Skin epidermis (tissue), 12 donors: ENCODE measurements around the gene DIAPH3.
"Not testable (repeated sequence)": the region's sequence is repeated elsewhere in the genome, so short reads cannot be mapped to it uniquely, and the experiment has no call there.

ENCODE experiments used
- H3K27ac ChIP-seq, 21 experiments: fragments of 200-600 bp; sonication (generic) in 11 of 21; one replicate each; pipeline ENCODE4 v1.5.0; 2020; ENCODE audit warnings: mild to moderate bottlenecking in 3 of 21, inconsistent platforms in 2 of 21, moderate library complexity in 2 of 21
- H3K4me3 ChIP-seq, 7 experiments: fragments of 200-600 bp; sonication (generic) in 2 of 7; one replicate each; pipeline ENCODE4 v1.5.0; 2020; ENCODE audit warnings: inconsistent platforms in 2 of 7, mild to moderate bottlenecking in 2 of 7, moderate library complexity in 1 of 7

Gene DIAPH3, protein sequence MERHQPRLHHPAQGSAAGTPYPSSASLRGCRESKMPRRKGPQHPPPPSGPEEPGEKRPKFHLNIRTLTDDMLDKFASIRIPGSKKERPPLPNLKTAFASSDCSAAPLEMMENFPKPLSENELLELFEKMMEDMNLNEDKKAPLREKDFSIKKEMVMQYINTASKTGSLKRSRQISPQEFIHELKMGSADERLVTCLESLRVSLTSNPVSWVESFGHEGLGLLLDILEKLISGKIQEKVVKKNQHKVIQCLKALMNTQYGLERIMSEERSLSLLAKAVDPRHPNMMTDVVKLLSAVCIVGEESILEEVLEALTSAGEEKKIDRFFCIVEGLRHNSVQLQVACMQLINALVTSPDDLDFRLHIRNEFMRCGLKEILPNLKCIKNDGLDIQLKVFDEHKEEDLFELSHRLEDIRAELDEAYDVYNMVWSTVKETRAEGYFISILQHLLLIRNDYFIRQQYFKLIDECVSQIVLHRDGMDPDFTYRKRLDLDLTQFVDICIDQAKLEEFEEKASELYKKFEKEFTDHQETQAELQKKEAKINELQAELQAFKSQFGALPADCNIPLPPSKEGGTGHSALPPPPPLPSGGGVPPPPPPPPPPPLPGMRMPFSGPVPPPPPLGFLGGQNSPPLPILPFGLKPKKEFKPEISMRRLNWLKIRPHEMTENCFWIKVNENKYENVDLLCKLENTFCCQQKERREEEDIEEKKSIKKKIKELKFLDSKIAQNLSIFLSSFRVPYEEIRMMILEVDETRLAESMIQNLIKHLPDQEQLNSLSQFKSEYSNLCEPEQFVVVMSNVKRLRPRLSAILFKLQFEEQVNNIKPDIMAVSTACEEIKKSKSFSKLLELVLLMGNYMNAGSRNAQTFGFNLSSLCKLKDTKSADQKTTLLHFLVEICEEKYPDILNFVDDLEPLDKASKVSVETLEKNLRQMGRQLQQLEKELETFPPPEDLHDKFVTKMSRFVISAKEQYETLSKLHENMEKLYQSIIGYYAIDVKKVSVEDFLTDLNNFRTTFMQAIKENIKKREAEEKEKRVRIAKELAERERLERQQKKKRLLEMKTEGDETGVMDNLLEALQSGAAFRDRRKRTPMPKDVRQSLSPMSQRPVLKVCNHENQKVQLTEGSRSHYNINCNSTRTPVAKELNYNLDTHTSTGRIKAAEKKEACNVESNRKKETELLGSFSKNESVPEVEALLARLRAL

DNA sequence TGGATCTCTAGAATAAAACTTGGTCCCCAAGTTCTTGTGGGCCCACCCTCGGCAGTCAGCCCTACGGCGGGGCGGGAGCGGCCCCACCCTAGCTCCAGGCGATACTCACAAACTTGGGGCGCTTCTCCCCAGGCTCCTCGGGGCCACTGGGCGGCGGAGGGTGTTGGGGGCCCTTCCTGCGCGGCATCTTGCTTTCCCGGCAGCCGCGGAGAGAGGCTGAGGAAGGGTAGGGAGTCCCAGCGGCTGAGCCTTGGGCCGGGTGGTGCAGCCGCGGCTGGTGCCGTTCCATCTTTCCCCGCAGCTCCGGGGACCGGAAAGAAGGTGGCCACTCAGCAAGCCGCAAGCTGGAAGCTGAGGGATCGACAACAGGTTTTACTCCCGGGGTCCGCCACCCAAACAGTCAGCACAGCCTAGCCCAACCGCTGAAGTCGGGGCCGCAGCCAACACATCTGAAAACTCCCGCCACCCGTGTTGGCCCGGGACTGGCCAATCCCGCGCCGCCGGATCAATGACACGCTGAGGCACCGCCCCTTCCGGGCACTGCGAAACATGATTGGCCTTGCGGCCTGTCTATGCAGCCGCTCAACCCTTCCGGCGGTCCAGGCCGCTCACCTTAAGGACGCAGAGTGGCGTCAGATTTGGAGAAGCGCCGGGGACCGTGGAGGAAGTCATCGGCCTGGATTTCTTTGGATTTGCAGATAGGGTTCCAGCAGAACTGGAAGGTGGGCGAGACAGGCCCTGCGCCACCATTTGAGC is at the start of gene DIAPH3:
TSS of gene DIAPH3 (minus strand) at position 451 of the 756 bp plus-strand sequence. CDS start at position 289, 162 bp downstream.
- Histone ChIP-seq H3K4me3 (peak within 1 kb of the TSS; percentile 57 to 76 (median 69)), H3K27ac (peak within 1 kb of the TSS; percentile 62 to 95 (median 88))

DNA sequence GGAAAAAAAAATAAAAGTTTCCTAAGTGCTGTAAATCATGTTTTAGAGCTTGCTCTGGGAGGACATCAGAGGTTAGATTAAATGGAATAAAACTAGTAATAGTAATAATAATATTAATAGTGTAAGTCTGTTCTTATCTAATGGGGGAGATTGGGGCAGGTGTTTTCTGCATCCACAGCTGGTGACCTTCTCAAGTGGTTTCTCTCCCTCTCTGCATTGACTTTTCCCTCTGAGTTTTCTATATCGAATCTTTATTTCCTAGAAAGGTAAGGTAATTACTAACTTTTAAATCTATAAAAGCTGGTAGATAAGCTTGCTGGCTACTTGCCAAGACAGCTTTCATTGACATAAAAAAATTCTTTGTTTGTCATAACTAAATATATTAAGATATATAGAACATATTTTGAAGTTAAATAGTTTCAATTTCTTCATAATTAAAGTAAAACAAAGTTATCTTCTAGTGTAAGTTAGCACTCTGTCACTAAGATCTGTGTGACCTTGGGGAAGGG is 49.6 kb upstream of the DIAPH3 start:
- H3K27ac ChIP-seq: no peak overlapping the region
- no peak overlapping the region for H3K4me3 ChIP-seq

DNA sequence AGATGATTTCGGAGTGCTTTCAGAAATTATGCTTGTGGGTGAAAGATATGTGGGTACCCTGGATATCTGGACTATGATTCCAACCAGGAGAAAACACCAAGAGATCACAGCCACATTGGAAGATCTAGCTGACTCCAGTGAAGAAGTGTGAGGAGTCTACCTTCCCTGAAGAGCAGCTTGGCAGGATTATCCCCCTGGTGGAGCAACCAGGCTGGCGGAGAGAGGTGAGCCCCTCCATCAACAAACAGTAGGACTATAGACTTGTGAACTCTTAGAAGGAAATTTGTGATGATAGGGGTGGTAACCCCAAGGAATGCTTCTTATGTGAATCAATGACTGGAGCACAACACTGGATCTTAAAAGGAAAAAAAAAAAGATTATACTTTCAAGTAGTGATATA is 47.8 kb upstream of the DIAPH3 start:
- Histone ChIP-seq H3K27ac (no peak overlapping the region), H3K4me3 (no peak overlapping the region)

DNA sequence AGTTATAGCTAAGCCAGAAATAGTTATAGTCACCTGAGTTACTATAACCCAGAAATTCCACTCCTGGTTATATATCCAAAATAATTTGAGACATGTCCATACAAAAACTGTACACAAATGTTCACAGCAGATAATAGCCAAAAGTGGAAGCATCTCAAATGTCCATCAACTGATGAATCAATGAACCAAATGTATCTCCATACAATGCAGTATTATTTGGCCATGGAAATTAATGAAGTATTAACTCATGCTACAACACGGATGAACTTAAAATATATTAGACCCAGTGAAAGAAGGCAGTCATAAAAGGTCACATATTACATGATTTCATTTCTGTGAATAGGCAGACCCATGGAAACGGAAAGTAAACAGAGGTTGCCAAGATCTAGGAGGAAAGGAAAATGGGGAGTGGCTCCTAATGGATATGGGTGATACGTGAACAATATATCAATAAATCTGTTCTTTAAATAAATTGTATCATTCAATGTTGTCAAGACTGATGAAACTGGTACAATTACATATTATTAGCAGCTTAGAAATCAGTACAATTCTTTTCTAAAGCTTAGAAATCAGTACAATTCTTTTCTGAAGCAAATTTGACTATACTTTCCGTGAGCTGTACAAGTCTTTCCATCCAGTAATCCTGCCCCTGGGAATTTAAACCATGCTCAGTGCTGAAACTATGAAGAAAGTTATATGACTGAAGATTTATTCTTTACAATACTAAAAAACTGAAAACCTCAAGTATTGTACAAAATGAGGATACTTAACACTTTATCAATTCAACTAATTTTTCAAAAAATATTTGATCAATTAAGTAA is 47.0 kb upstream of the DIAPH3 start:
- H3K4me3 ChIP-seq: no peak overlapping the region
- no peak overlapping the region for H3K27ac ChIP-seq

DNA sequence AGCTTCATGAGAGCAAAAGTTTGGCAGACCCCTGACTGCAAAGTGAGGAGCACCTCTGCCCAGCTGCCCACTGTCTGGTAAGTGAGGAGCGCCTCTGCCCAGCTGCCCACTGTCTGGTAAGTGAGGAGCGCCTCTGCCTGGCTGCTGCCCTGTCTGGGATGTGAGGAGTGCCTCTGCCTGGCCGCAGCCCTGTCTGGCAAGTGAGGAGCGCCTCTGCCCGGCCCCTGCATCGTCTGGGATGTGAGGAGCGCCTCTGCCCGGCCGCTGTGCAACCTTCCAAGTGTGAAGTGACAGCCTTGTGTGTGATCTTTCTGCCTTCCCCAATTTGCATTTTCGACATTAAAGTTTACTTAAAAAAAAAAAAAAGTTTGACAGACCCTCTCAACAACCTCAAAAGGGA is 41.8 kb upstream of the DIAPH3 start:
- not testable (repeated sequence) for H3K4me3 ChIP-seq, H3K27ac ChIP-seq

DNA sequence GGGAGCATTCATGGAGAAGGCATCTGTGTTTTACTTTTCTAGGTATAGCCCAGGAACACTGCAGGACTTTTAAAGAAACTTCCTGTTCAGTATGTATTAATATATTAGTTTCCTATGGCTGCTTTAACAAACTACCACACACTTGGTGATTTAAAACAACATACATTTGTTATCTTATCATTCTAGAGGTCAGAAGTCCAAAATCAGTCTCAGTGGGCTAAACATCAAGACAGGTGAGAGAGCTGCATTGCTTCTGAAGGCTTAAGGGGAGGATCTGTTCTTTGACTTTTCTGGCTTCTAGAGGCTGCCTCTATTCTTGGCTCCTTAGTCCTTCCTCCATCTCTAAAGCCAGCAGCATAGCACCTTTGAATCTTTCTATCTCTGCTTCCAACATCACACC is 37.6 kb upstream of the DIAPH3 start:
- Histone ChIP-seq H3K27ac (no peak overlapping the region), H3K4me3 (no peak overlapping the region)

DNA sequence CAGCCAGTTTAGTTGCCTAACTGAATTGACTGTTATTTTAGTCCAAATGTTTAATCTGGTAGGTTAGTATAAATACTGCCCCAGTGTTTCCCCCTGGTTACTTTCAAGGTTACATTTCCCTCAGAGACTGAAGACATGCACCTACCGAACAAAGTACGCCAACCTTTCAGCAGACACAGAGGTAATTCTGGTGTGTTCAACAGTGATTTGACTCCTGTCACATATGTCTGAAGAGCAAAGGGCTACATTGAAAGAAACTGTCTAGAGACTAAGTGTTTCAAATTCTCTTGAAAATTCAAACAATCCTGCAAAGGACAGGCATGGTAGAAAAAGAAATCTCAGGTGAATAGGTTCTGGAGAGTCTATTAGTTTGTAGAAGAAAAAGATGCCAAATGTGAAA is 32.2 kb upstream of the DIAPH3 start:
- H3K4me3 ChIP-seq, H3K27ac ChIP-seq: not testable (repeated sequence)

DNA sequence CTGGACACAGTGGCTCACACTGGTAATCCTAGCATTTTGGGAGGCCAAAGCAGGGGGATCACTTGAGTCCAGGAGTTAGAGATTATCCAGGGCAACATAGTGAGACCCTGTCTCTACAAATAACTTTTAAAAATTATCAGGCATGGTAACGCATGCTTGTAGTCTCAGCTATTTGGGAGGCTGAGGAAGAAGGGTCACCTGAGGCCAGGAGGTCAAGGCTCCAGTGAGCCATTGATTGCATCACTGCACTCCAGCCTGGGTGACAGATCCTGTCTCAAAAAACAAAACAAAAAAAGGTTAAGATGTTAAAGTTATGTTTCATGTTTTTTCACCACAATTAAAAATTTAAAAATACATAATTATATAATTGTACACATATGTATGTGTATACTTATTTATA is 19.2 kb upstream of the DIAPH3 start:
- H3K27ac ChIP-seq: no peak overlapping the region
- H3K4me3 ChIP-seq: no peak overlapping the region

DNA sequence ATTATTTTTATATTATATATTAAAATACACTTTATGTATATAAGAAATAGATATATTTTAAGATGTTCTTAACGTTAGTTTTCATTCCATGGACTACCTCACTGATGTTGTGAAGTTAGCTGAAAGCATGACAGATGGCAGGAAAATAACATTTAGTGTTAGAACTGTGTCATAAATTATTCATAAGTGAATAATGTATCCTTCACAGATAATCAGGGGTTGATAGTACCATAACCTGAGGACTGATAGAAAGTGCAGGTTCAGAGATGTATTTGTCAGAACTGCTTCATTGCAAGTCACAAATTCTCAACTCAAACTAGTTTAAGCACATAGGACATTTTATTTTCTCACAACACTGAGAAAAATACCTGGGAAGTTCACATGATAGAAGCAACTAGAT is 14.6 kb upstream of the DIAPH3 start:
- no peak overlapping the region for H3K27ac ChIP-seq
- H3K4me3 ChIP-seq: no peak overlapping the region

DNA sequence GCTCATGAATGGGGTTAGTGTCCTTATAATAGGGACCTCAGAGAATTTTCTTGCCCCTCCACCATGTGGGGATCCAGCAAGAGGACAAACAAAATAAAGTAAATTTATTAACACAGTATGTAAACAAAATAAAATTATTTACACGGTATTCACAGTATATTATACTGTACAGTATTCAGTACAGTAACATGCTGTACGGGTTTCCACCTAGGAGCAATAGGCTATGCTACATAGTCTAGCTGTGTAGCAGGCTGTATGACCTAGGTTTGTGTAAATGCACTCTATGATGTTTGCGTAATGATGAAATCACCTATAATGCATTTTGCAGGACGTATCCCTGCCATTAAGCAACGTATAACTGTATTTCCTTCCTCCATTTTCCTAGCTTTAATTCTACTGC is 11.8 kb upstream of the DIAPH3 start:
- Histone ChIP-seq H3K27ac (no peak overlapping the region), H3K4me3 (no peak overlapping the region)

DNA sequence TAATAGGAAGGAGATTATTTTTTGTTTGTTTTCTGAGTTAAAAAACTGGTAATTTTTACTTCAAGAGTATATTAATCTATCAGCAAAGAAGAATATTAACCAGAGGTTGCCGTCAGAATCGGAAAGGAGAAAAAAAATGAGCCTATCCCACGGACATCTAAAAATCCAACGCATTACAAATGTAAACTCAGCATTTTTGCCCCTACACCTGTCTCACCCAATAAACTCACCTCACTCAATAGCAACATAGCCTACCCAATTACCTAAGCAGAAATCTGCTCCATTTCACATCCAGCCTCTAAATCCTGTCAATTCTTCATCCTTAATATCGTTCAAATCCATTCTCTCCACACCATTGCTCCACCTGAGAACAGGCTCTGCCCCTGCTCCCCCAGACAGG is 10.4 kb upstream of the DIAPH3 start:
- Histone ChIP-seq H3K27ac (no peak overlapping the region), H3K4me3 (no peak overlapping the region)

DNA sequence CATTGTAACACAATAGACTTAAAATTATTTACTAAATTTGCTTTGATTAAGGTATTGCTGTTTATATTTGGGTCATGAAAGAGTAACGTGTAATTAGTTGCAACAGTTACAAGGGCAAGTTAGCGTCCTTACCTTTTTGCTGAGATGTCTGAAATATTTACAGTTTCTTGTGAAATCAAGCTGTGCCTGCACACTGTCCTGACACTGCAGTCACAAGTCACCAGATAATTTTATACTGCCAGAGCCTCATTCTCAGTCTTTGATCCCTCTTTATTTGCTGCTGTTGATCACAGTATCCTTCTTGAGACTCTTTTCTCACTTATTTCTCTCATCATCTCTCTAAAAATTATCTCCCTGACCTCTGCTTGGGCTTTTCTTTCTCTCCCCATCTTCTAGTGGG is 8.4 kb upstream of the DIAPH3 start:
- no peak overlapping the region for H3K4me3 ChIP-seq
- H3K27ac ChIP-seq: no peak overlapping the region

DNA sequence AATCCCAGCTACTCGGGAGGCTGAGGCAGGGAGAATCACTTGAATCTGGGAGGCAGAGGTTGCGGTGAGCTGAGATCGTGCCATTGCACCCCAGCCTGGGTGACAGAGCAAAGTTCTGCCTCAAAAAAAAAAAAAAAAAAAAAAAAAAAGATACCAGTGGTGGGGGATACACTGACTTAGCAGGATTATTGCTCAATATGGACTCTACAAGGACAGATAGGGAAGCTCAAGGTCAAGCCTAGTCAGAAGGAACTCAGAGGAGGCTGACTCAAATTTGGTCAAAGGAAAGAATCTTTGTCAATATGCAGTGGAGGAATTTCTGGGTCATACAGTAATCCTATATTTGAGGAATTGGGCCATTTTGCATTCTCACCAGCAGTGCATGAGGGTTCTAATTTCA is 6.7 kb upstream of the DIAPH3 start:
- Histone ChIP-seq H3K27ac (no peak overlapping the region), H3K4me3 (no peak overlapping the region)

DNA sequence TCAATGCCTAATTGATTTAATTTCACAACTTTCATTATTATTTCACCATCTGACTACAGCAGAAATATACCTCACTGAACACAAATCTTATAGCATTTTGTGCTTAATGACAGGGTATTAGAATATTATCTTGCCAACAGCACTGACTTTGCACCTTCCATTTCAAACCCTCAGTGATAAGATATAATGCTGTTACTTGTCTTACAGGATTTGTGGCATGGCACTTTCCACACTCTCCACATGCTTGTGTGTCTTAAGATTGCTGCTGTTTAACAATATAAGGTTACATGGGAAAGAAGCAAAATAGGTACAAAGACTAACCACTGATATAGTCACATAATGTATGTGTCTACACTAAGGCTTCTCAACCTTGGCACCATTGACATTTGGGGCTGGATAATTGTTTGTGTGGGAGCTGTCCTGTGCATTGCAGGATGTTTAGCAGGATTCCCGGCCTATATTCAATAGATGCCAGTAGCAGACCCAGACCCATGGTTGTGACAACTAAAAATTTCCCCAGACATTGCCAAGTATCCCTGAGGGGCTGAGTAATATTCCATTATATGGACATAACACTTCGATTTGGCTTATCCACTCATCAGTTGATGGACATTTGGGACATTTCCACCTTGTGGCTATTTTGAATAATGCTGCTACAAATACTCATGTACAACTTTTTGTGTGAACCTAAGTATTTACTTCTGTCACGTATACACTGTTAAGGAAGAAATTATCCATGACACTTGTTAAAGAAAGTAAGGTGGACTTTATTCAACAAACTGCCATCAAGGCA is 5.7 kb upstream of the DIAPH3 start:
- H3K27ac ChIP-seq: no peak overlapping the region
- no peak overlapping the region for H3K4me3 ChIP-seq

DNA sequence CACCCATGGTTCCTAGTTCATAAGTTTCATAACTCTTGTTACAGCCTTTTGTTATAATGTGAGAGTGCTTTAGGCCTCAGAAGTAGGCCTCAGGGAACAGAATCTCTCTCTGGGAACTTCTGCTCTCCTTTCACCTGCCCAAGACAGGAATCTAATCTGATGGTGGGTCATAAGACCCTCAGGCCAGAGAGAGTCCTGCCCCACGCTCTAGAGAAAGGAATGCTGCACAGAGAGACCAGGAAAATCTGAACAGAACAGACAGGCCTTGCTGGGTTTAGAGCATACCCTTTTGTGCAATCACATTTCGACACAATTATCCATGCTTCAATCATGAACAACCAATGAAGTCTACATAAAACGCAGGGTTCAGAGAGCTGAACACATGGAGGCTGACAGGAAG is 3.4 kb upstream of the DIAPH3 start:
- H3K4me3 ChIP-seq: no peak overlapping the region
- H3K27ac ChIP-seq: no peak overlapping the region

DNA sequence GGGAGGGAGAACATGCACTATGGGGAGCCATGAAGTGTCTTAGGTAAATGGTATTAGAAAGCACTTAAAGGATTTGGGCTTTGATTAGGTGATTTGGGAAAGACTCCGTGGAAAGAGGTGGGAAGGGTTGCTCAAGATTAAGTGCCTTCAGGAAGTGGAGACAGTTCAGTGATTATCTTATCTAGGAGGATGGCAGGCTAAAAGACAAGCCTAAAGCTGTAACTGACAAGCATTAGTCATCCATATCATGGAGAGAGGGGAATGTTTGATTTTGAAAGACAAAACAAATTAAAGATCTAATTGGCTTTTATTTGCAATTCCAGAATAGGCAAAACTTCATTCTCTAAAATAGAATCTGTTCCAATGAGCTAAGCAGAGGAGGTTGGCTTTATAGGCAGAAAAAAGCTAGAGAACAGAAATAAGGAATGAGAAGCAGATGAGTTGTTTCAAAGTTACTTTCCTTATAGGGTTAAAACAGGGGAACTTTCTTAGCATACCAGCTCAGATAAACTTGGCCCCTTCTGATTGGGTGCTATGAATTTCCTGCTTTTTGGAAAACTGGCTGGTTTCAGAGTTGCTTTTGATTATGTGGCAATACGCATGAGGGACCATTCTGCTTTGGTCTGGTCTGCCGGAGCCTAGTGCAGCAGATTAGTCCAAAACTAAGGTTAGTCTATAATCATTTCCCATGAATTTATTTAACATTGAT is 1.8 kb upstream of the DIAPH3 start:
- Histone ChIP-seq H3K4me3 (no peak overlapping the region), H3K27ac (peak overlapping the region in 2 of 21 experiments; percentile 92 to 93)

DNA sequence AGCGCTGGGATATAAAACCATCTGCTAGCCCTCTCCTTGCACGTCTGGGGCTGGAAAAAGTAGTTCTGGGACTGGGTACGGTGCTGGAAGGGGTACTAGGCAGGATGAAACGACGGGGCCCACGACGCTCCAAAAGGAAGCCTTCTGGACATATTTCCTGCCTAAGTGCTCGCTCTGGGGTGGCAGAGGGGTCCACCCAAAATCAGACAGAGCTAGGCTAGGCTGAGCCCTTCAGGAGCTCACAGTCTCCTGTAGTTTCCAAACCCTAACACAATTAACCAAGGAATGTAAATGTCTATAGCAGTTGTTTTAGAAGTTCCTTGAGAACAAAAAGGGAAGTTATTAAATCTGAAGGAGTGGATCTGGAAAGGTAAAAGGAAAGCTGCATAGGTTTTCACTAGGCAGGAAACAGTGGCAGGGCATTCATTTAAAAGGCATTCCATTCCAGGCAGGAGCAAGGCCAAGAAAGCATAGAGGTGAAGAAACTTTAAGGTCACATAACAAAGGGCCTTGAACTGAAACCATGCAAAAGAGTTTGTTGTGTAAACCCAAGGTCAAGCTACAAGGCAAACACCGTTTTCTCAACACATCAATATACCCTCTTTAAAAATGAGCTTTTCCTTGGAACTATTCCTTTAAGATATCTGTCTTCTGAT is 634 bp upstream of the DIAPH3 start:
- H3K4me3 ChIP-seq: peak overlapping the region; percentile 57 to 76 (median 69)
- H3K27ac ChIP-seq: peak overlapping the region; percentile 62 to 95 (median 88)
